ENCODE measurements around the gene XPNPEP1.

The XPNPEP1 gene

GRCh38 chr10:109861081-109861480 is 62.2 kb downstream of the XPNPEP1 start:
- no peak for DNase-seq

GRCh38 chr10:109859221-109859620 is 64.1 kb downstream of the XPNPEP1 start:
- no peak for DNase-seq

- no peak for DNase-seq
Measured at GRCh38 chr10:109855746-109856145, 67.6 kb downstream of the XPNPEP1 start.

GRCh38 chr10:109853921-109854320 is 69.4 kb downstream of the XPNPEP1 start:
- no peak for DNase-seq

GRCh38 chr10:109852475-109853037 is 70.8 kb downstream of the XPNPEP1 start:
- DNase-seq = peak; percentile 64

GRCh38 chr10:109851616-109852474 is 71.5 kb downstream of the XPNPEP1 start:
- no peak for DNase-seq

GRCh38 chr10:109846832-109847231 is 76.5 kb downstream of the XPNPEP1 start:
- DNase-seq = no peak

- DNase-seq = no peak
Measured at GRCh38 chr10:109845308-109845707, 78.0 kb downstream of the XPNPEP1 start.

GRCh38 chr10:109838592-109839244 is 84.6 kb downstream of the XPNPEP1 start:
- no peak for DNase-seq

- DNase-seq = no peak
Measured at GRCh38 chr10:109837384-109837783, 85.9 kb downstream of the XPNPEP1 start.

- DNase-seq = no peak
Measured at GRCh38 chr10:109835257-109835656, 88.1 kb downstream of the XPNPEP1 start.

GRCh38 chr10:109831846-109832245 is 91.5 kb downstream of the XPNPEP1 start:
- DNase-seq = no peak

- no peak for DNase-seq
Measured at GRCh38 chr10:109824206-109824605, 99.1 kb downstream of the XPNPEP1 start.

- DNase-seq = no peak
Measured at GRCh38 chr10:109823196-109823595, 100.1 kb downstream of the XPNPEP1 start.

GRCh38 chr10:109821672-109822071 is 101.6 kb downstream of the XPNPEP1 start:
- DNase-seq = no peak

- DNase-seq = no peak
Measured at GRCh38 chr10:109820620-109821405, 102.5 kb downstream of the XPNPEP1 start.

- no peak for DNase-seq
Measured at GRCh38 chr10:109819807-109820206, 103.5 kb downstream of the XPNPEP1 start.

Measured in CD4-positive, alpha-beta T cell treated with Interleukin-12 subunit alpha and Interleukin-12 subunit beta, for 1 hour (primary cell).